Thyroid gland (tissue), 4 donors: ENCODE measurements around the gene UBL4B.

Experiments used
- POLR2A ChIP-seq, 2 donors: fragments of 450-650 bp; IDR thresholded peaks; one replicate each; pipeline ENCODE4 v1.6.1; 2017; ENCODE audit warnings: antibody characterized with exemption in 2 of 2, mild to moderate bottlenecking in 2 of 2, moderate library complexity in 1 of 2
- TF ChIP-seq, protein P1 (sequence below), 6 experiments: fragments of 200-600 bp in 3 of 6; fragments of 450-650 bp in 3 of 6; sonication (generic) in 3 of 6; IDR thresholded peaks; one replicate each; pipeline ENCODE4 v1.5.1; 2016 to 2019; ENCODE audit warnings: antibody characterized with exemption in 6 of 6, mild to moderate bottlenecking in 2 of 6, inconsistent platforms in 1 of 6, moderate library complexity in 1 of 6

- TF ChIP-seq, protein P1, sequence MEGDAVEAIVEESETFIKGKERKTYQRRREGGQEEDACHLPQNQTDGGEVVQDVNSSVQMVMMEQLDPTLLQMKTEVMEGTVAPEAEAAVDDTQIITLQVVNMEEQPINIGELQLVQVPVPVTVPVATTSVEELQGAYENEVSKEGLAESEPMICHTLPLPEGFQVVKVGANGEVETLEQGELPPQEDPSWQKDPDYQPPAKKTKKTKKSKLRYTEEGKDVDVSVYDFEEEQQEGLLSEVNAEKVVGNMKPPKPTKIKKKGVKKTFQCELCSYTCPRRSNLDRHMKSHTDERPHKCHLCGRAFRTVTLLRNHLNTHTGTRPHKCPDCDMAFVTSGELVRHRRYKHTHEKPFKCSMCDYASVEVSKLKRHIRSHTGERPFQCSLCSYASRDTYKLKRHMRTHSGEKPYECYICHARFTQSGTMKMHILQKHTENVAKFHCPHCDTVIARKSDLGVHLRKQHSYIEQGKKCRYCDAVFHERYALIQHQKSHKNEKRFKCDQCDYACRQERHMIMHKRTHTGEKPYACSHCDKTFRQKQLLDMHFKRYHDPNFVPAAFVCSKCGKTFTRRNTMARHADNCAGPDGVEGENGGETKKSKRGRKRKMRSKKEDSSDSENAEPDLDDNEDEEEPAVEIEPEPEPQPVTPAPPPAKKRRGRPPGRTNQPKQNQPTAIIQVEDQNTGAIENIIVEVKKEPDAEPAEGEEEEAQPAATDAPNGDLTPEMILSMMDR (IDR thresholded peaks at IDR 0.05), result no peak
- TF ChIP-seq POLR2A (IDR thresholded peaks at IDR 0.05), result no peak
Measured at GRCh38 chr1:110100335-110100734, 11.9 kb upstream of the UBL4B start.
